GM23338 (cell line): ENCODE results near the gene CDH4. TPM values are rescaled to one million over a fixed set of nuclear protein-coding genes. Genes with fewer than 3 reads are reported as not detected.

Source experiments
- ATAC-seq: fragments of 200-7000 bp; cut with Tn5 transposase; 3 replicates; pipeline ENCODE4 v1.9.1; 2020
- DNase-seq: peaks from one replicate; pipeline ENCODE4 v3.0.0-alpha.2; 2015; ENCODE audit warnings: low spot score
- H2AFZ ChIP-seq: fragments of 200-600 bp; sonication (generic); 2 replicates; pipeline ENCODE4 v1.8.0; 2016; ENCODE audit warnings: antibody characterized with exemption, mild to moderate bottlenecking, moderate library complexity
- H3F3A ChIP-seq: fragments of 200-600 bp; sonication (generic); replicated peaks from 2 replicates; pipeline ENCODE4 v1.8.0; 2017; ENCODE audit warnings: antibody characterized with exemption, mixed run types, low read depth
- H3K27ac ChIP-seq: fragments of 200-600 bp; sonication (generic); 2 replicates; pipeline ENCODE4 v1.6.1; 2016; ENCODE audit warnings: low read depth
- H3K27me3 ChIP-seq: fragments of 200-600 bp; sonication (generic); 2 replicates; pipeline ENCODE4 v1.8.0; 2016; ENCODE audit warnings: mild to moderate bottlenecking, mixed run types, moderate library complexity; ENCODE audit not compliant: insufficient read depth
- H3K36me3 ChIP-seq: fragments of 200-600 bp; sonication (generic); 2 replicates; pipeline ENCODE4 v1.8.0; 2016; ENCODE audit warnings: mild to moderate bottlenecking; ENCODE audit not compliant: insufficient read depth
- H3K4me1 ChIP-seq: fragments of 200-600 bp; sonication (generic); 2 replicates; pipeline ENCODE4 v1.8.0; 2016; ENCODE audit warnings: mild to moderate bottlenecking, moderate library complexity; ENCODE audit not compliant: insufficient read depth
- H3K4me2 ChIP-seq: fragments of 200-600 bp; sonication (generic); 2 replicates; pipeline ENCODE4 v1.7.1; 2017; ENCODE audit warnings: mixed run types
- H3K4me3 ChIP-seq: fragments of 200-600 bp; sonication (generic); 2 replicates; pipeline ENCODE4 v1.6.1; 2016; ENCODE audit warnings: mixed run types
- H3K79me2 ChIP-seq: fragments of 200-600 bp; sonication (generic); replicated peaks from 2 replicates; pipeline ENCODE4 v1.8.0; 2017; ENCODE audit warnings: mild to moderate bottlenecking; ENCODE audit not compliant: insufficient read depth
- H3K9me2 ChIP-seq: fragments of 200-600 bp; sonication (generic); 2 replicates; pipeline ENCODE4 v1.8.0; 2017; ENCODE audit not compliant: insufficient read depth
- H4K20me1 ChIP-seq: fragments of 200-600 bp; sonication (generic); replicated peaks from 2 replicates; pipeline ENCODE4 v1.8.0; 2017; ENCODE audit warnings: mild to moderate bottlenecking; ENCODE audit not compliant: insufficient read depth
- H3K27ac Mint-ChIP-seq: 2 replicates; pipeline ENCODE4 v1.8.0; 2020; ENCODE audit warnings: inconsistent platforms, mild to moderate bottlenecking, moderate library complexity, mixed read lengths
- H3K27me3 Mint-ChIP-seq: 3 replicates; pipeline ENCODE4 v1.8.0; 2022; ENCODE audit warnings: low read depth, mild to moderate bottlenecking, moderate library complexity, mixed read lengths, inconsistent platforms; ENCODE audit not compliant: insufficient read depth, poor library complexity
- H3K36me3 Mint-ChIP-seq: 3 replicates; pipeline ENCODE4 v1.8.0; 2021; ENCODE audit warnings: low read depth, mild to moderate bottlenecking, inconsistent platforms, moderate library complexity, mixed read lengths
- H3K4me1 Mint-ChIP-seq: 3 replicates; pipeline ENCODE4 v1.8.0; 2020; ENCODE audit warnings: mild to moderate bottlenecking, inconsistent platforms, mixed read lengths
- H3K4me3 Mint-ChIP-seq: 3 replicates; pipeline ENCODE4 v1.8.0; 2021; ENCODE audit warnings: moderate library complexity, mild to moderate bottlenecking, inconsistent platforms, mixed read lengths
- H3K9me3 Mint-ChIP-seq: 3 replicates; pipeline ENCODE4 v1.8.0; 2020; ENCODE audit warnings: moderate library complexity, mild to moderate bottlenecking, inconsistent platforms, mixed read lengths
- CREB1 ChIP-seq: fragments of 250-450 bp; sonication (Bioruptor Pico); IDR thresholded peaks from 2 replicates; pipeline ENCODE4 v1.5.0; 2020; ENCODE audit warnings: low read depth, mild to moderate bottlenecking, moderate library complexity
- CTCF ChIP-seq, 2 experiments: fragments of 200-600 bp in 1 of 2; sonication (generic) in 1 of 2; conservative IDR thresholded peaks; 2 replicates each; pipeline versions ENCODE4 v1.5.1 to v1.6.1; 2016 to 2017; ENCODE audit warnings: antibody characterized with exemption in 2 of 2, low read depth in 2 of 2, mild to moderate bottlenecking in 2 of 2, moderate library complexity in 1 of 2
- ETS1 ChIP-seq: IDR thresholded peaks from 2 replicates; pipeline ENCODE4 v1.6.1; 2016; ENCODE audit warnings: antibody characterized with exemption
- EZH2 ChIP-seq: fragments of 200-600 bp; sonication (generic); IDR thresholded peaks from one replicate; pipeline ENCODE4 v1.8.0; 2017; ENCODE audit warnings: antibody characterized with exemption, mild to moderate bottlenecking, low read depth; ENCODE audit not compliant: unreplicated experiment
- EZH2phosphoT487 ChIP-seq: fragments of 200-600 bp; sonication (generic); IDR thresholded peaks from one replicate; pipeline ENCODE4 v1.8.1; 2018; ENCODE audit warnings: antibody characterized with exemption; ENCODE audit not compliant: unreplicated experiment
- JUNB ChIP-seq: IDR thresholded peaks from one replicate; pipeline ENCODE4 v1.6.1; 2016; ENCODE audit warnings: antibody characterized with exemption; ENCODE audit not compliant: unreplicated experiment
- NANOG ChIP-seq: IDR thresholded peaks from 2 replicates; pipeline ENCODE4 v1.6.1; 2016; ENCODE audit warnings: antibody characterized with exemption, borderline replicate concordance
- POLR2AphosphoS5 ChIP-seq: IDR thresholded peaks from 2 replicates; pipeline ENCODE4 v1.6.1; 2016; ENCODE audit warnings: antibody characterized with exemption, low read depth
- REST ChIP-seq: IDR thresholded peaks from one replicate; pipeline ENCODE4 v1.6.1; 2018; ENCODE audit warnings: antibody characterized with exemption; ENCODE audit not compliant: unreplicated experiment
- STAT1 ChIP-seq: IDR thresholded peaks from one replicate; pipeline ENCODE4 v1.6.1; 2016; ENCODE audit warnings: antibody characterized with exemption; ENCODE audit not compliant: unreplicated experiment
- ZNF114 ChIP-seq: fragments of 250-450 bp; sonication (Bioruptor Pico); IDR thresholded peaks from 2 replicates; pipeline ENCODE4 v1.5.0; 2020; ENCODE audit warnings: mild to moderate bottlenecking, moderate library complexity
- ZNF331 ChIP-seq: fragments of 250-450 bp; sonication (Bioruptor Pico); IDR thresholded peaks from 2 replicates; pipeline ENCODE4 v1.5.0; 2020; ENCODE audit warnings: low read depth, mild to moderate bottlenecking, moderate library complexity
- ZNF462 ChIP-seq: fragments of 250-450 bp; sonication (Bioruptor Pico); IDR thresholded peaks from 2 replicates; pipeline ENCODE4 v1.5.0; 2020; ENCODE audit warnings: mild to moderate bottlenecking, moderate library complexity
- polyA plus RNA-seq: library from polyadenylated mRNA; unstranded; fragments of >200 nt; fragmentation: Nextera tagmentation; extraction: Ambion mirVana; gene quantifications from 2 replicates; pipeline ENCODE4 v1.2.1, GENCODE V29; 2016
- total RNA-seq: library from RNA; depleted of rRNA; stranded (reverse); fragments of >200 nt; shearing (Covaris generic); gene quantifications from 2 replicates; pipeline ENCODE4 v1.2.3, GENCODE V29; 2014

CDH4 gene
- total and polyA plus RNA-seq, 2 experiments from 2014 or later = 1.2 to 4.2 TPM

GRCh38 chr20:61287583-61288275 lies 35.7 kb downstream of the CDH4 start:
- Histone ChIP-seq H3F3A (peaks cover 4% of the 10 kb centered on the region), H3K36me3 (no peaks in the 10 kb centered on the region), H2AFZ (no peak overlapping the region), H3K9me2 (no peaks in the 10 kb centered on the region), H3K27me3 (no peaks in the 10 kb centered on the region), H3K27ac (no peak overlapping the region), H3K79me2 (no peaks in the 10 kb centered on the region), H3K4me2 (no peak overlapping the region), H3K4me3 (no peak overlapping the region), H4K20me1 (no peaks in the 10 kb centered on the region; the same call in 1 of the 2 replicates), H3K4me1 (no peaks in the 10 kb centered on the region)
- H3K27ac Mint-ChIP-seq = no peak overlapping the region
- TF ChIP-seq ZNF462 (CRISPR knock-in tag) (no peak), ZNF331 (CRISPR knock-in tag) (no peak), EZH2phosphoT487 (no peak), ZNF114 (CRISPR knock-in tag) (no peak), STAT1 (no peak), EZH2 (no peak), REST (no peak), ETS1 (no peak), CREB1 (CRISPR knock-in tag) (no peak), JUNB (no peak), CTCF (conservative IDR thresholded peaks at IDR 0.05; ENCODE audit: low read depth in 2 of 2) (no peak), NANOG (no peak), POLR2AphosphoS5 (no peak)
- peaks cover 16% of the 10 kb centered on the region for H3K27me3 Mint-ChIP-seq
- no peak overlapping the region for H3K4me3 Mint-ChIP-seq
- ATAC-seq (no peak), DNase-seq (no peak)
- H3K9me3 Mint-ChIP-seq = peaks cover 13% of the 10 kb centered on the region
- no peaks in the 10 kb centered on the region for H3K4me1 Mint-ChIP-seq
- H3K36me3 Mint-ChIP-seq = peaks cover 4% of the 10 kb centered on the region
